Lower lobe of right lung (tissue), 2 donors: Measurements from ENCODE around the gene WNT9A. TPM values are rescaled to one million over a fixed set of nuclear protein-coding genes. Genes with fewer than 3 reads are reported as not detected.

Experiments used
- ATAC-seq, 2 donors: fragments of 200-7000 bp; cut with Tn5 transposase; one replicate each; pipeline ENCODE4 v1.9.1; 2020 to 2022; ENCODE audit warnings: mild to moderate bottlenecking in 2 of 2, moderate library complexity in 2 of 2
- DNase-seq: peaks from one replicate; pipeline ENCODE4 v3.0.0-alpha.2; 2020
- H3K27ac ChIP-seq: fragments of 200-600 bp; one replicate; pipeline ENCODE4 v1.8.0; 2022
- H3K27me3 ChIP-seq: fragments of 200-600 bp; one replicate; pipeline ENCODE4 v1.8.0; 2022; ENCODE audit warnings: low read depth
- H3K36me3 ChIP-seq: fragments of 200-600 bp; one replicate; pipeline ENCODE4 v1.8.0; 2022; ENCODE audit warnings: mild to moderate bottlenecking
- H3K4me1 ChIP-seq: fragments of 200-600 bp; one replicate; pipeline ENCODE4 v1.8.0; 2022
- H3K4me3 ChIP-seq: fragments of 200-600 bp; one replicate; pipeline ENCODE4 v1.8.0; 2022; ENCODE audit warnings: mild to moderate bottlenecking
- H3K9me3 ChIP-seq: fragments of 200-600 bp; one replicate; pipeline ENCODE4 v1.8.0; 2022
- intact Hi-C: fragments of 100-400 bp; cut with DNase I; formaldehyde crosslinking; loops from one replicate; pipeline ENCODE4 v1.11.0; 2022
- total RNA-seq: library from RNA; stranded (reverse); fragmentation: NEBNext Ultra II Directional; extraction: Animal tissue kit (Norgen Biotek cat#: 25700); gene quantifications from one replicate; pipeline ENCODE4 v1.2.1, GENCODE V29; 2021
- TF ChIP-seq, protein P1 (sequence below): fragments of 200-600 bp; IDR thresholded peaks from one replicate; pipeline ENCODE4 v1.8.0; 2022; ENCODE audit warnings: antibody characterized with exemption, mild to moderate bottlenecking
- donor health status: DM: no; HTN: yes; CAD: no; lungs with severe emphysema.

WNT9A gene
- total RNA-seq, 1 donor from 2014 or later = 7.0 TPM

DNA sequence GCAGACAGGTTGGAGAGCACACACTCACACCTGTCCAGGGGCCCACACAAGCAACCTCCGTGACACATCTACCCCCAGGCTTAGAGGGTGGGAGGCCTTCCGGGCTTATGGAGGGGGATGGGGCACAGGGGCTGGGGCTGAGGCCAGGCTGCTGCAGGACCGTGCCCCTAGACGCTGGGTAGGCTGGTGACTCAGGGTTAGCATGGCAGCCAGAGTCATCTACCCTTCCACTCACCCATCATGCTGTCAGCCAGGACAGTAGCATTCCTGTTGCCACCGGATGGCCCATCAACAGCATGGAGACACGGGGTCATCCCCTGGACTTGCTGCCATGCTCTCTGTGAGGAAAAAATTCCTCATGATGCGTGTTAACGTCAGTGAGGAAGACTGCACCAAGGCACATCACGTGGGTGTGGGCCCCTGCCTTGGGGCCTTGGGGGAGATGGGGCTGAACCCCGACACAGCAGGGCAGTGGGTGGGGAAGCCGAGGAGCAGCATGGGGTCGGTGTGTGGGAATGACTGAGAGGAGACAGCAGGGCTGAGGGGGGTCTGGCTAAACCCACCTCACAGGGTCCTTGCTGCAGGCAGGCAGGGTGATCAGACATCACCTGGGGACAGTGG, 52.8 kb downstream of the WNT9A start:
- intact Hi-C loops = no loop called here
- no peak for ATAC-seq

GRCh38 chr1:227893949-227894721, 53.6 kb downstream of the WNT9A start:
- intact Hi-C loops = no loop called here
- TF ChIP-seq, protein P1, sequence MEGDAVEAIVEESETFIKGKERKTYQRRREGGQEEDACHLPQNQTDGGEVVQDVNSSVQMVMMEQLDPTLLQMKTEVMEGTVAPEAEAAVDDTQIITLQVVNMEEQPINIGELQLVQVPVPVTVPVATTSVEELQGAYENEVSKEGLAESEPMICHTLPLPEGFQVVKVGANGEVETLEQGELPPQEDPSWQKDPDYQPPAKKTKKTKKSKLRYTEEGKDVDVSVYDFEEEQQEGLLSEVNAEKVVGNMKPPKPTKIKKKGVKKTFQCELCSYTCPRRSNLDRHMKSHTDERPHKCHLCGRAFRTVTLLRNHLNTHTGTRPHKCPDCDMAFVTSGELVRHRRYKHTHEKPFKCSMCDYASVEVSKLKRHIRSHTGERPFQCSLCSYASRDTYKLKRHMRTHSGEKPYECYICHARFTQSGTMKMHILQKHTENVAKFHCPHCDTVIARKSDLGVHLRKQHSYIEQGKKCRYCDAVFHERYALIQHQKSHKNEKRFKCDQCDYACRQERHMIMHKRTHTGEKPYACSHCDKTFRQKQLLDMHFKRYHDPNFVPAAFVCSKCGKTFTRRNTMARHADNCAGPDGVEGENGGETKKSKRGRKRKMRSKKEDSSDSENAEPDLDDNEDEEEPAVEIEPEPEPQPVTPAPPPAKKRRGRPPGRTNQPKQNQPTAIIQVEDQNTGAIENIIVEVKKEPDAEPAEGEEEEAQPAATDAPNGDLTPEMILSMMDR = no peak
- ATAC-seq = no peak
- H3K36me3 ChIP-seq = no peaks in the 10 kb centered on the region
- H3K4me3 ChIP-seq = no peak overlapping the region
- H3K4me1 ChIP-seq = no peaks in the 10 kb centered on the region
- no peaks in the 10 kb centered on the region for H3K9me3 ChIP-seq
- peak; percentile 32 for DNase-seq
- no peaks in the 10 kb centered on the region for H3K27me3 ChIP-seq
- H3K27ac ChIP-seq = no peak overlapping the region

More for the DNA sequence above, 52.8 kb downstream of the WNT9A start:
- TF ChIP-seq, protein P1 = no peak
- no peaks in the 10 kb centered on the region for H3K36me3 ChIP-seq
- no peak overlapping the region for H3K27ac ChIP-seq
- H3K9me3 ChIP-seq = no peaks in the 10 kb centered on the region
- H3K27me3 ChIP-seq = no peaks in the 10 kb centered on the region
- DNase-seq = peak; percentile 22
- H3K4me1 ChIP-seq = no peaks in the 10 kb centered on the region
- no peak overlapping the region for H3K4me3 ChIP-seq

- DNase-seq = peak; percentile 28
- H3K36me3 ChIP-seq = no peaks in the 10 kb centered on the region
- H3K27me3 ChIP-seq = no peaks in the 10 kb centered on the region
- no peaks in the 10 kb centered on the region for H3K4me1 ChIP-seq
- TF ChIP-seq, protein P1 = no peak
- no peaks in the 10 kb centered on the region for H3K9me3 ChIP-seq
- intact Hi-C loops = no loop called here
- ATAC-seq = no peak
- H3K27ac ChIP-seq = no peak overlapping the region
- no peak overlapping the region for H3K4me3 ChIP-seq
These were observed 54.3 kb downstream of the WNT9A start for GRCh38 chr1:227893300-227893948.

- no peak overlapping the region for H3K4me3 ChIP-seq
- H3K27ac ChIP-seq = no peak overlapping the region
- intact Hi-C loops = no loop called here
- TF ChIP-seq, protein P1 = no peak
- no peaks in the 10 kb centered on the region for H3K36me3 ChIP-seq
- H3K9me3 ChIP-seq = no peaks in the 10 kb centered on the region
- peak; percentile 40 for DNase-seq
- no peaks in the 10 kb centered on the region for H3K27me3 ChIP-seq
- no peak for ATAC-seq
- peaks cover under 1% of the 10 kb centered on the region for H3K4me1 ChIP-seq
These were observed 55.0 kb downstream of the WNT9A start for GRCh38 chr1:227892489-227893299.

GRCh38 chr1:227891955-227892488, 55.7 kb downstream of the WNT9A start:
- Histone ChIP-seq H3K9me3 (no peaks in the 10 kb centered on the region), H3K4me3 (no peak overlapping the region), H3K27me3 (no peaks in the 10 kb centered on the region), H3K36me3 (no peaks in the 10 kb centered on the region), H3K4me1 (peaks cover 7% of the 10 kb centered on the region), H3K27ac (no peak overlapping the region)
- TF ChIP-seq, protein P1 = no peak
- no peak for ATAC-seq
- intact Hi-C loops = no loop called here
- DNase-seq = peak; percentile 18
